Neutrophil (primary cell): Measurements from ENCODE around the gene LRRC45.

Experiments used
- H3K27ac ChIP-seq: fragments of 200-600 bp; sonication (generic); 2 replicates; pipeline ENCODE4 v1.5.1; 2016; ENCODE audit warnings: mild to moderate bottlenecking, moderate library complexity
- H3K27me3 ChIP-seq: fragments of 200-600 bp; sonication (generic); 2 replicates; pipeline ENCODE4 v1.6.0; 2016; ENCODE audit warnings: mild to moderate bottlenecking
- H3K36me3 ChIP-seq: fragments of 200-600 bp; sonication (generic); 2 replicates; pipeline ENCODE4 v1.5.1; 2017
- H3K4me1 ChIP-seq, 2 experiments: fragments of 200-600 bp in 1 of 2; sonication (generic) in 1 of 2; 1 replicate in 1 of 2; 2 replicates in 1 of 2; pipeline versions ENCODE4 v1.5.1 to v1.6.1; 2013 to 2016; ENCODE audit warnings: low read depth in 1 of 2, low read length in 1 of 2, mild to moderate bottlenecking in 1 of 2, moderate library complexity in 1 of 2; ENCODE audit not compliant: control insufficient read depth in 1 of 2, insufficient read depth in 1 of 2
- H3K4me3 ChIP-seq, 2 experiments: fragments of 200-600 bp in 1 of 2; sonication (generic) in 1 of 2; 1 replicate in 1 of 2; 2 replicates in 1 of 2; pipeline ENCODE4 v1.5.1; 2013 to 2016; ENCODE audit warnings: low read depth in 1 of 2, low read length in 1 of 2, mild to moderate bottlenecking in 1 of 2, moderate library complexity in 1 of 2
- H3K9me3 ChIP-seq: fragments of 200-600 bp; sonication (generic); 2 replicates; pipeline ENCODE4 v1.5.1; 2016
- CTCF ChIP-seq: fragments of 200-600 bp; sonication (generic); IDR thresholded peaks from 2 replicates; pipeline ENCODE4 v1.5.1; 2016; ENCODE audit warnings: antibody characterized with exemption

Gene LRRC45

GRCh38 chr17:81996232-81996756 is 26.8 kb upstream of the LRRC45 start:
- H3K4me1 ChIP-seq = no peaks in the 10 kb centered on the region
- peaks cover 7% of the 10 kb centered on the region for H3K36me3 ChIP-seq
- no peaks in the 10 kb centered on the region for H3K9me3 ChIP-seq
- TF ChIP-seq CTCF = no peak
- H3K4me3 ChIP-seq = no peak overlapping the region
- no peaks in the 10 kb centered on the region for H3K27me3 ChIP-seq
- no peak overlapping the region for H3K27ac ChIP-seq

GRCh38 chr17:81996757-81997441 is 26.2 kb upstream of the LRRC45 start:
- TF ChIP-seq CTCF = no peak

GRCh38 chr17:81998212-81998611 is 24.9 kb upstream of the LRRC45 start:
- no peak overlapping the region for H3K4me3 ChIP-seq
- no peaks in the 10 kb centered on the region for H3K27me3 ChIP-seq
- no peaks in the 10 kb centered on the region for H3K9me3 ChIP-seq
- H3K36me3 ChIP-seq = peaks cover 7% of the 10 kb centered on the region
- no peak for TF ChIP-seq CTCF
- H3K4me1 ChIP-seq = no peaks in the 10 kb centered on the region
- no peak overlapping the region for H3K27ac ChIP-seq

More at GRCh38 chr17:81996757-81997441, 26.2 kb upstream of the LRRC45 start:
- Histone ChIP-seq H3K9me3 (no peaks in the 10 kb centered on the region), H3K27ac (no peak overlapping the region), H3K4me3 (no peak overlapping the region), H3K27me3 (no peaks in the 10 kb centered on the region), H3K4me1 (no peaks in the 10 kb centered on the region), H3K36me3 (peaks cover 7% of the 10 kb centered on the region)

- H3K27ac ChIP-seq = no peak overlapping the region
- H3K27me3 ChIP-seq = no peaks in the 10 kb centered on the region
- TF ChIP-seq CTCF = no peak
- no peaks in the 10 kb centered on the region for H3K9me3 ChIP-seq
- no peaks in the 10 kb centered on the region for H3K4me1 ChIP-seq
- H3K4me3 ChIP-seq = no peak overlapping the region
- H3K36me3 ChIP-seq = peaks cover 7% of the 10 kb centered on the region
Measured at GRCh38 chr17:81998691-81999438, 24.2 kb upstream of the LRRC45 start.

- no peaks in the 10 kb centered on the region for H3K27me3 ChIP-seq
- H3K4me1 ChIP-seq = no peaks in the 10 kb centered on the region
- no peak for TF ChIP-seq CTCF
- H3K27ac ChIP-seq = no peak overlapping the region
- no peaks in the 10 kb centered on the region for H3K9me3 ChIP-seq
- H3K4me3 ChIP-seq = no peak overlapping the region
- peaks cover 7% of the 10 kb centered on the region for H3K36me3 ChIP-seq
Measured at GRCh38 chr17:81999587-81999975, 23.5 kb upstream of the LRRC45 start.
